ENCODE measurements around the gene UNC93B1.

Gene UNC93B1

DNA sequence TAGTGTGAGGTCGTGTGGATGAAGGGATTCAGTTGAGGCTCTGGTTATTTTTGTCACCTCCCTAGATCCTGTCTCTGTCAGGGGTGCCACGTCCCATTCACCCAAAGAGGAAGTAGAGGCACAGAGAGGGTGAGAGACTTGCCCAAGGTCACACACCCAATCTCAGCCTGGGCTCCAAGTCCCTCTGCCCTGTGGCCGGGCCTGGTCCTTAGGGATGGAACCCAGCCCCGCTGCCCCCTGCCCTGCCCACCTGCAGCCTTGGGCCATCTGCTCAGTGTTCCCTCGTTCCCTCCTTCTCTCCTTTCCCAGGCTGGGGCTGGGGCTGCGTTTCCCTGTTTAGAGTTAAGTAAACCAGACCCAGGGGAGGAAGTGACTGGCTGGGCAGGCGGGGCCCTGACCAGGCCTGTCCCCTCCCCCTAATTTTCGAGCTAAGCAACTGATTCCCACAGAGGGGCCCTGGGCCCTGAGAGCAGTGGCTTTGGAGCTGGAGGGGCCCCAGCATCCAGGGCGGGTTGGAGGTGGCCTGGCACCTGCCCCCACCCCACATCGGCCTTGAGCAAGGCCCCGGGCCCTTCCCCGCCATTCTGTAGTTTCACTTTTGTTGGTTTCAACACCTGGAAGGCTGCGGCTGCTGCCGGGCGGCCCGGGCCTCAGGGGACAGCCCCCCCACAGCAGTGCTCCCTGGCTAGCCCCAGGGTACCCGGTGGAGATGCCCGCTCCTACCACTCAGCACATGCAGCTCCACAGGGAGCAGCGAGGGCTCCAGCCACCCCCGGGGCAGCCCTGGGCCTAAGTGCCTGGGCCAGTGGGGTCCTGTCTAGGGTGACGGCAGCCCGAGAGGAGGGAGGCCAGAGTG lies 36.4 kb upstream of the UNC93B1 start:
- peak; percentile 68 for DNase-seq

- DNase-seq, result no peak
Observed at GRCh38 chr11:68039526-68040086, 35.7 kb upstream of the UNC93B1 start.

DNA sequence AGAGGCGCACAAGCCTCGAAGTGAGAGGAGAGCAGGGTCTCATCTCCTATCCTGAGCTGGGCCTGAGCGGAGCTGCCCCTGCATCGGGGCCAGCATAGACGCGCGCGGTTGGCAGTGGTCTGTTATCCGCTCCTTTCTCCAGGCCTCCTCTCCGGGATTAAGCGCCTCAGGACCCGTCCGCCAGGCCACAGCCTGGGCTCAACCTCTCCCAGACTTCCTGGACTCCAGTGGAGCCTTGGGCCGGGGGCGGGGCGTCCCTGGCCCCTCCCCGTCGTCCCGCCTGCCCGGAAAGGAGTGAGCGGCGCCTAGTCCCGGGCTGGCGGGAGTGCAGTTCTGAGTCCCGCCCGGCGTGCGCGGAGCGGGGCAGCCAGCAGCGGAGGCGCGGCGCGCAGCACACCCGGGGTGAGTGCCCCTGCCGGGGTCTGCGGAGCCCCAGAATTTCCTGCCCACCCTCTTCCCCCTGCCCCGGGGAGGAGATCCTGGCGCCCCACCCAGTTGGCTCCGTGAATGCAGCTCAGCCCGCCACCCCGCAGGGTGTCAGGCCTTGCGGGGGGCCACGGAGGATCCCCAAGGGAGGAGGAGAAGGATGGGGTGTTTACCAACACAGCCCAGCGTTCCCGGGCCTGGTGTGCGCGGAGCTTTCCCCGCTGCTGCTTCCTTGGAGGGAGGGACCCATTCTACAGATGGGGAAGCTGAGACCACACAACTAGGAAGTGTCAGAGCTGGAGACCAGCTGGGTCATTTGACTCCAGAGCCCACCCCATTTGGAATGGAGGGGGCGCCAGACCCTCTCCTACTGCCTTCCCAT lies 35.0 kb upstream of the UNC93B1 start, which contains the start of gene TCIRG1:
Gene TCIRG1, plus strand, starts transcription at position 308 of the 808 bp plus-strand sequence. CDS start 2,247 bp downstream, outside the sequence.
- DNase-seq, result peak; percentile 74

DNA sequence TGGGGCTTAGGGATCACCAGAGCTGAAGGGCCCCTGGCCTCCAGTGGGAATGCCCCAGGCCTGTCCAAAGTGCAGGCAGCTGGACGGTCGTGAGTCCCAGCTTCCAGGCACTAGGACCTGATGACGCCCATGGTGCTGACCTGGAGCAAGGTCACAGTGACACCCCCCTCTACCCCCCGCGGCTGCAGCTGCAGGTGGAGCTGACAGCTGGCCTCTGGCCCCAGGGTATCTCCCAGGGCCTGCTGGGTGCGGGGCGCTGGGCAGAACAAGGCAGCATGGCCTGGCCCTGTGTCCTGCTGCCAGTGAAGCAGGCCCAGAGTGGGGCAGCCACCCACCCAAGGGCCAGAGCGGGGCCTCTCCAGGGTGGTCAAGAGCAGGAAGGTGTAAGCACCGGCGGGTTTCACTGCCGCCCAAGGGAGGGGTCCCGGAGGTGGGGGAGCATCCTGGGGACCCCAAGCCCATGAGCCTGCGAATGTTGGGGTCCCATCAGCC lies 34.4 kb upstream of the UNC93B1 start:
- no peak for DNase-seq

GRCh38 chr11:68037411-68038225 lies 33.7 kb upstream of the UNC93B1 start:
- no peak for DNase-seq

GRCh38 chr11:68036717-68037239 lies 32.9 kb upstream of the UNC93B1 start:
- DNase-seq, result no peak

- no peak for DNase-seq
Observed at GRCh38 chr11:68036141-68036716, 32.3 kb upstream of the UNC93B1 start.

GRCh38 chr11:68035266-68035876 lies 31.5 kb upstream of the UNC93B1 start:
- DNase-seq, result no peak

DNA sequence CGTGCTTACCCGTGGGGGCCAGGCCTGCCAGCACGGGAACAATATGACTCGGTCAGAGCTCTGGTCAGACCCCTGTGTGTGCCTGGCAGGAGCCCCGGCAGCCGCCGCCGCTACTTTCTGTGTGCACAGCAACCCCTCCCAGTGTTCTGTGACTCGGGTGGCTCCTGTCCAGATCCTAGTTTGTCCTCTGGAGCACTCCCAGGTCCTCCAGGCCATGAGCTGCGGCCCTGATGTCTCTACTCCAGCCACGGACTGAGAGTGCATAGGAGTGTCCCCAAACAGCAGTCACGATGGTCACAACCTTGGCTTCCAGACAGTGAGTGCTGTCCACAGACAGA lies 29.8 kb upstream of the UNC93B1 start:
- no peak for DNase-seq

- DNase-seq, result no peak
Observed at GRCh38 chr11:68032997-68033707, 29.3 kb upstream of the UNC93B1 start.

GRCh38 chr11:68032003-68032402 lies 28.1 kb upstream of the UNC93B1 start:
- no peak for DNase-seq

GRCh38 chr11:68031144-68031464 lies 27.2 kb upstream of the UNC93B1 start:
- DNase-seq, result no peak

- DNase-seq, result peak; percentile 97
Observed at GRCh38 chr11:68030318-68031143, 26.6 kb upstream of the UNC93B1 start, which contains the start of gene NDUFS8. NDUFS8 (plus strand) TSS chr11:68030681; CDS start chr11:68032152, 1,471 bp downstream.

DNA sequence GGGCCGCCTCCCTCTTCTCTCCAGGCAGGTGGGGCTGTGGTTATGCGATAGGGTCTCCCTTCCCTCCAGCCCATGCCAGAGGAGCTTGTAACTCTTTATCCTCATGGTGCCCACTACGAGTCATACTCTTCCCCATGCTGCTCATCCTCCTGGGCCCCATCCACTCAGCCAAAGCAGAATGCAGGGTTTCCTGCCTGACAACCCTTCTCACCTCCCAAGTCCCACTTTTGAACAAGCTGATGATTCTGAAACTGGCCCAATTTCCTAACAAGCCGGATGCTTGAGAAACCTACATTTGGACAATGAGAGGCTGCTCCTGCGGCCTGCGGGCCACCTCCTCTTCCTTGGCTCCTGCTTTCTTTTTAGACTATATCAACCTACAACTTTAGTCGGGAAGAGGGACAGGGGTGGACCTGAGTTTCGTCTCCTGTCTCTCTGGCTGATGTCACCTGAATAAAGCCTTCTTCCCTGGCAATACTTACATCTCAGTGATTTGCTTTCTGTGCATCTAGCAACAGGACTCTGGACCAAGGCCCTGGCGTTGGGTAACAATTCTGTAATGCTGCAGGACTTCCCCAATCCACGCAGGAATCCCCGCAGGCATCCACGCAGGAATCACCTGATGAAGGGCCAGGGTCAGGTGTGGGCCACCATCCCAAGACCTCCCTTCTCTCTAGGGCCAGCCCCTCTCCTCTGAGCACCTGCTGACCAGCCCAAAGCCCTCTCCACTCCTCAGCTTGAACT lies 25.1 kb upstream of the UNC93B1 start:
- DNase-seq, result no peak

GRCh38 chr11:68027667-68028066 lies 23.8 kb upstream of the UNC93B1 start:
- DNase-seq, result no peak

DNA sequence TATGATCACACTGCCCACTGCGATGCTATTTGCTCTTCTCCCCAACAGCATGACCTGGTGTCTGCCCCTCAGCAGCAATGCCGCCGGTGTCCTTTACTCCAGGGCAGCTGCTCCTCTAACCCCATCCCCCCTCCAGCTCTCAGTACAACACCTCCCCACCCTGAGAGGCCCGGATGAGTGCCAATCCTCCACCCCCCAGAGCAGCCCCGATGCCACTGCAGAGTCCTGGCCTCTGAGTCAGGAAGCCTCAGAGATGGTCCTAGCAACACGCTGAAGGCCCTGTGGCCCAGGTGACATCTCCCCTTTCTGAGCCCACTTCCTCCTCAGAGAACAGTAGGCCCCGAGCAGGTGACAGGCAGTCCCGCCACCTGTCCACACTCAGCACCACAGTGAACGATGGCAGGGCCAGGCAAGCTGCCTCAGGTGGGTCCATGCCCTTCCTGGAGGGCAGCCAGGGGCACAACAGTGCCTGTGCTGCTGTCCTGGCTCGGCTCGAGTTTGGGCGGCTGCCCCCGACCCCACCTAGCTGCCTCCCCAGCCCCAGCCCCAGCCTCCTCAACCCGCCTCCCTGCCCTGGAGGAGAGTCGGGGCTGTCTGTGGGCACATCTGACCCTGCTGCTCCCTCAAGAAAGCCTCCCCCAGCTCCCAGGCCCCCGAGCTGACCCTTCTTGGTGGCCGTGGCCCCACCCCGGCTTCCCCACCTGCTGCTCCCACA lies 22.7 kb upstream of the UNC93B1 start:
- no peak for DNase-seq

GRCh38 chr11:68025047-68025446 lies 21.1 kb upstream of the UNC93B1 start:
- DNase-seq, result no peak

DNA sequence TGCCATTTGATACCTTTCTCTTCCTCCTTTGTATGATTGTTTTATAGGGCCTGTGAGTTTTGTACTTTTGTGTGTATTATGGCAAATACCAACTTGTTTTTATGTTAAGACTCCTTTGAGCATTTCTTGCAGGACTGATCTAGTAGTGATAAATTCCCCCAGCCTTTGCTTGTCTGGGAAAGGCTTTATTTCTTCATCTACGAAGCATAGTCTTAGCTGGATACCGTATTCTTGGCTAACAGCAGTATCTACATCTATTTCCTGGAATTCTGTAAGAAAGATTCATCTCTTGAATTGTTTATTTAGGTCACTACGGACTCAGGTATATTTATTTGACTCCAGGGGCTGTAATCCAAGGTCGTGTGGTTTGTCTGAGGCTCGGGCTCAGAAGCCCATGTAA lies 20.6 kb upstream of the UNC93B1 start:
- no peak for DNase-seq

- no peak for DNase-seq
Observed at GRCh38 chr11:68022531-68022930, 18.6 kb upstream of the UNC93B1 start.

All from activated CD4-positive, alpha-beta T cell treated with anti-CD3 and anti-CD28 coated beads for 48 hours (primary cell).